Cardiac atrium fibroblast (primary cell): ENCODE data around the gene GNL1. TPM values are rescaled to one million over a fixed set of nuclear protein-coding genes. Genes with fewer than 3 reads are reported as not detected.

ENCODE experiments used
- total RNA-seq: library from RNA; depleted of rRNA; stranded (reverse); fragments of >200 nt; gene quantifications from 2 replicates; pipeline ENCODE4 v1.2.3, GENCODE V29; 2015

GNL1 gene
- total RNA-seq = 17.9 and 35.5 TPM in 2 replicates

GRCh38 chr6:30556066-30556905 is at the start of gene GNL1:
TSS of gene GNL1 (minus strand) at chr6:30556489. CDS start at chr6:30556203, 286 bp downstream.

GRCh38 chr6:30571075-30571761 is 14.9 kb upstream of the GNL1 start, which contains the start of gene ABCF1:
TSS of gene ABCF1 (plus strand) at chr6:30571442. CDS start at chr6:30571488, 46 bp downstream.

GRCh38 chr6:30556906-30557682 is 805 bp upstream of the GNL1 start, which contains the start of gene PRR3:
TSS of gene PRR3 (plus strand) at chr6:30557295. CDS start at chr6:30557345, 50 bp downstream.

Other genes with a start within 250 kb of the GNL1 start
- 6.2 and 7.2 TPM in 2 replicates for gene TRIM39, start 229.6 kb downstream of the GNL1 start, total RNA-seq
- gene RPP21, start 211.3 kb downstream of the GNL1 start, total RNA-seq = 23.7 and 34.8 TPM in 2 replicates
- 191 and 204 TPM in 2 replicates for gene HLA-E, start 67.0 kb downstream of the GNL1 start, total RNA-seq
- gene PRR3, start 806 bp upstream of the GNL1 start, total RNA-seq = 3.6 and 4.7 TPM in 2 replicates
- 29.2 and 32.1 TPM in 2 replicates for gene ABCF1, start 15.0 kb upstream of the GNL1 start, total RNA-seq
- 20.9 and 27.9 TPM in 2 replicates for gene PPP1R10, start 60.8 kb upstream of the GNL1 start, total RNA-seq
- 32.7 and 36.8 TPM in 2 replicates for gene MRPS18B, start 61.4 kb upstream of the GNL1 start, total RNA-seq
- 1.6 and 2.2 TPM in 2 replicates for gene ATAT1, start 70.4 kb upstream of the GNL1 start, total RNA-seq
- 3.2 and 5.1 TPM in 2 replicates for gene C6orf136, start 90.6 kb upstream of the GNL1 start, total RNA-seq
- gene DHX16, start 116.5 kb upstream of the GNL1 start, total RNA-seq = 24.0 and 29.4 TPM in 2 replicates
- 56.3 and 76.8 TPM in 2 replicates for gene PPP1R18, start 130.2 kb upstream of the GNL1 start, total RNA-seq
- gene NRM, start 134.5 kb upstream of the GNL1 start, total RNA-seq = 8.5 and 9.6 TPM in 2 replicates
- 9.1 and 15.3 TPM in 2 replicates for gene MDC1, start 160.8 kb upstream of the GNL1 start, total RNA-seq
- 519 and 546 TPM in 2 replicates for gene TUBB, start 163.9 kb upstream of the GNL1 start, total RNA-seq
- gene FLOT1, start 186.2 kb upstream of the GNL1 start, total RNA-seq = 91.0 and 118 TPM in 2 replicates
- 188 and 222 TPM in 2 replicates for gene IER3, start 188.1 kb upstream of the GNL1 start, total RNA-seq